GM06990 (cell line): ENCODE results near the gene ACSS1.

Experiments
- DNase-seq: peaks from one replicate; pipeline ENCODE4 v3.0.0-alpha.2; 2011; ENCODE audit not compliant: insufficient read length; ENCODE audit errors: extremely low read depth
- H3K27me3 ChIP-seq: replicated peaks from 2 replicates; pipeline ENCODE4 v1.6.0; 2011; ENCODE audit warnings: low read length; ENCODE audit not compliant: control insufficient read depth, insufficient read depth
- H3K36me3 ChIP-seq: 2 replicates; pipeline ENCODE4 v1.5.1; 2011; ENCODE audit warnings: low read length; ENCODE audit not compliant: control insufficient read depth, insufficient read depth
- H3K4me3 ChIP-seq: replicated peaks from 2 replicates; pipeline ENCODE4 v1.5.1; 2011; ENCODE audit warnings: low read depth, mild to moderate bottlenecking, control low read depth, low read length
- CTCF ChIP-seq: IDR thresholded peaks from 2 replicates; pipeline ENCODE4 v1.5.1; 2011; ENCODE audit warnings: low read length, control low read depth, mild to moderate bottlenecking, inconsistent platforms; ENCODE audit not compliant: insufficient read depth, poor library complexity, severe bottlenecking

Gene ACSS1

GRCh38 chr20:25032065-25032477, 25.9 kb downstream of the ACSS1 start:
- TF ChIP-seq CTCF: no peak
- no peak for DNase-seq

GRCh38 chr20:25031241-25031640, 26.7 kb downstream of the ACSS1 start:
- Histone ChIP-seq H3K36me3 (peaks cover 4% of the 10 kb centered on the region; the same call in 1 of the 2 replicates), H3K27me3 (no peaks in the 10 kb centered on the region), H3K4me3 (no peak overlapping the region)
- no peak for DNase-seq
- no peak for TF ChIP-seq CTCF

More at GRCh38 chr20:25032065-25032477, 25.9 kb downstream of the ACSS1 start:
- H3K4me3 ChIP-seq: no peak overlapping the region
- peaks cover 4% of the 10 kb centered on the region; the same call in 1 of the 2 replicates for H3K36me3 ChIP-seq
- no peaks in the 10 kb centered on the region for H3K27me3 ChIP-seq

- Histone ChIP-seq H3K4me3 (no peak overlapping the region), H3K27me3 (no peaks in the 10 kb centered on the region), H3K36me3 (peaks cover 5% of the 10 kb centered on the region; the same call in 1 of the 2 replicates)
- TF ChIP-seq CTCF: no peak
- DNase-seq: no peak
Measured at GRCh38 chr20:25030649-25031207, 27.2 kb downstream of the ACSS1 start.

- Histone ChIP-seq H3K36me3 (peaks cover 5% of the 10 kb centered on the region; the same call in 1 of the 2 replicates), H3K4me3 (no peak overlapping the region), H3K27me3 (no peaks in the 10 kb centered on the region)
- TF ChIP-seq CTCF: no peak
- DNase-seq: no peak
Measured at GRCh38 chr20:25030007-25030648, 27.8 kb downstream of the ACSS1 start.

GRCh38 chr20:25025986-25026605, 31.8 kb downstream of the ACSS1 start:
- no peak for TF ChIP-seq CTCF
- Histone ChIP-seq H3K36me3 (peaks cover 15% of the 10 kb centered on the region), H3K27me3 (no peaks in the 10 kb centered on the region), H3K4me3 (no peak overlapping the region)
- DNase-seq: no peak
